Mesothelial cell of epicardium (in vitro differentiated cells): ENCODE data around the gene PRLH. TPM values are rescaled to one million over a fixed set of nuclear protein-coding genes. Genes with fewer than 3 reads are reported as not detected.

Experiments
- DNase-seq, 2 experiments: peaks; one replicate each; pipeline ENCODE4 v3.0.0; 2021; ENCODE audit warnings: low spot score in 2 of 2; ENCODE audit not compliant: unreplicated experiment in 2 of 2
- H3K27ac Mint-ChIP-seq: 2 replicates; pipeline ENCODE4 v1.8.0; 2021; ENCODE audit warnings: mixed read lengths
- H3K27me3 Mint-ChIP-seq: 2 replicates; pipeline ENCODE4 v1.8.0; 2021; ENCODE audit warnings: low read depth, mixed read lengths
- H3K36me3 Mint-ChIP-seq: 2 replicates; pipeline ENCODE4 v1.8.0; 2021; ENCODE audit warnings: mixed read lengths
- H3K4me1 Mint-ChIP-seq: 2 replicates; pipeline ENCODE4 v1.8.0; 2021; ENCODE audit warnings: mixed read lengths
- H3K4me3 Mint-ChIP-seq: 2 replicates; pipeline ENCODE4 v1.8.0; 2021; ENCODE audit warnings: mild to moderate bottlenecking, moderate library complexity, mixed read lengths
- H3K9me3 Mint-ChIP-seq: 2 replicates; pipeline ENCODE4 v1.8.0; 2021; ENCODE audit warnings: mixed read lengths
- total RNA-seq: library from RNA; stranded (reverse); gene quantifications from 3 replicates; pipeline ENCODE4 v1.2.1, GENCODE V29; 2021
- TF ChIP-seq, protein P1 (sequence below): fragments of 200-600 bp; sonication (generic); IDR thresholded peaks from one replicate; pipeline ENCODE4 v1.5.0; 2021; ENCODE audit warnings: antibody characterized with exemption; ENCODE audit not compliant: unreplicated experiment

Gene PRLH, protein sequence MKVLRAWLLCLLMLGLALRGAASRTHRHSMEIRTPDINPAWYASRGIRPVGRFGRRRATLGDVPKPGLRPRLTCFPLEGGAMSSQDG
- not detected in 3 replicates for total RNA-seq

- DNase-seq: no peak
- Mint-ChIP-seq H3K27me3 (peaks cover 18% of the 10 kb centered on the region), H3K9me3 (peaks cover 3% of the 10 kb centered on the region), H3K27ac (no peak within 1 kb of the TSS), H3K4me1 (no peaks in the 10 kb centered on the region), H3K36me3 (no peaks in the 10 kb centered on the region), H3K4me3 (no peak within 1 kb of the TSS)
- TF ChIP-seq, protein P1, sequence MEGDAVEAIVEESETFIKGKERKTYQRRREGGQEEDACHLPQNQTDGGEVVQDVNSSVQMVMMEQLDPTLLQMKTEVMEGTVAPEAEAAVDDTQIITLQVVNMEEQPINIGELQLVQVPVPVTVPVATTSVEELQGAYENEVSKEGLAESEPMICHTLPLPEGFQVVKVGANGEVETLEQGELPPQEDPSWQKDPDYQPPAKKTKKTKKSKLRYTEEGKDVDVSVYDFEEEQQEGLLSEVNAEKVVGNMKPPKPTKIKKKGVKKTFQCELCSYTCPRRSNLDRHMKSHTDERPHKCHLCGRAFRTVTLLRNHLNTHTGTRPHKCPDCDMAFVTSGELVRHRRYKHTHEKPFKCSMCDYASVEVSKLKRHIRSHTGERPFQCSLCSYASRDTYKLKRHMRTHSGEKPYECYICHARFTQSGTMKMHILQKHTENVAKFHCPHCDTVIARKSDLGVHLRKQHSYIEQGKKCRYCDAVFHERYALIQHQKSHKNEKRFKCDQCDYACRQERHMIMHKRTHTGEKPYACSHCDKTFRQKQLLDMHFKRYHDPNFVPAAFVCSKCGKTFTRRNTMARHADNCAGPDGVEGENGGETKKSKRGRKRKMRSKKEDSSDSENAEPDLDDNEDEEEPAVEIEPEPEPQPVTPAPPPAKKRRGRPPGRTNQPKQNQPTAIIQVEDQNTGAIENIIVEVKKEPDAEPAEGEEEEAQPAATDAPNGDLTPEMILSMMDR: no peak
Observed at GRCh38 chr2:237566401-237567235, at the start of gene PRLH. Gene PRLH (plus strand): TSS chr2:237566574. CDS start chr2:237566574, 0 bp downstream.

DNA sequence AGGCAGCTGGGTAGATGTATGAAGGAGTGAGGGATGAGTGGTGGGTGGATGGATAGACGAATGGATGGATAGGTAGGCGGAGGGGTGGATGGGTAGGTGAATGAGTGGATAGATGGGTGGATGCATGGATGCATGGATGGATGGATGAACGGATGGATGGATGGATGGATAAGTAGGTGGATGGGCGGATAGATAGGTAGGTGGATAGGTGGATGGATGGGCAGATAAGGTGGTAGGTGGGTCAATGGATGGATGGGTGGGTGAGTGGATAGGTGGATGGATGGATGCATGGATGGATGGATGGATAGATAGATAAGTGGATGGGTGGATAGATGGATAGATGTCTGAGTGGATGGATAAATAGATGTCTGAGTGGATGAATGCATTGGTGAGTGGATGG, 49.2 kb upstream of the PRLH start:
- H3K27ac Mint-ChIP-seq: no peak overlapping the region
- H3K36me3 Mint-ChIP-seq: no peaks in the 10 kb centered on the region
- no peaks in the 10 kb centered on the region for H3K9me3 Mint-ChIP-seq
- DNase-seq: no peak
- H3K27me3 Mint-ChIP-seq: no peaks in the 10 kb centered on the region
- TF ChIP-seq, protein P1: no peak
- peaks cover 11% of the 10 kb centered on the region for H3K4me1 Mint-ChIP-seq
- H3K4me3 Mint-ChIP-seq: no peak overlapping the region

- no peak for DNase-seq
- no peaks in the 10 kb centered on the region for H3K9me3 Mint-ChIP-seq
- H3K27me3 Mint-ChIP-seq: no peaks in the 10 kb centered on the region
- no peak overlapping the region for H3K4me3 Mint-ChIP-seq
- H3K4me1 Mint-ChIP-seq: peaks cover 10% of the 10 kb centered on the region
- TF ChIP-seq, protein P1: no peak
- no peaks in the 10 kb centered on the region for H3K36me3 Mint-ChIP-seq
- no peak overlapping the region for H3K27ac Mint-ChIP-seq
Observed at GRCh38 chr2:237517990-237518389, 48.4 kb upstream of the PRLH start.

GRCh38 chr2:237519506-237520245, 46.7 kb upstream of the PRLH start:
- H3K4me1 Mint-ChIP-seq: peaks cover 7% of the 10 kb centered on the region
- H3K27me3 Mint-ChIP-seq: no peaks in the 10 kb centered on the region
- no peaks in the 10 kb centered on the region for H3K9me3 Mint-ChIP-seq
- no peaks in the 10 kb centered on the region for H3K36me3 Mint-ChIP-seq
- TF ChIP-seq, protein P1: no peak
- DNase-seq: no peak
- H3K27ac Mint-ChIP-seq: no peak overlapping the region
- no peak overlapping the region for H3K4me3 Mint-ChIP-seq

DNA sequence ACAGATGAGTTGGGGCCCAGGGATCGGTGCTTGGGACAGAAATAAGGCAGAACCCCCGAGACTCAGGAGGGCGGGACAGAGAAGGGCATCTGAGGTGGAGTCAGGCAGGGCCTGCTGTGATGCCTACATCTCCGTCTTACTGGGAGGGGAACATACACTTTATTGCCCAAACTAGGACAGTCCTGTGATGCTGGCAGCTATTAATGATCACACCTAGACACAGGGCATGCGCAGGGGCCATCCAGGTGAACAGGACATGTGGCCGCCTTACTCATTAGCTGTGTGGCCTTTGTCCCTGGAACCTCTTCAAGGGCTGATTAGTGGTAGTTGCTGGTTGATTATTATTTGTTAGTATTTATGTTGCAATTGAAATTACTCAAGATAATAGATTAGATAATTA, 46.1 kb upstream of the PRLH start:
- no peaks in the 10 kb centered on the region for H3K9me3 Mint-ChIP-seq
- H3K4me1 Mint-ChIP-seq: peaks cover 1% of the 10 kb centered on the region
- H3K36me3 Mint-ChIP-seq: no peaks in the 10 kb centered on the region
- H3K27ac Mint-ChIP-seq: no peak overlapping the region
- no peaks in the 10 kb centered on the region for H3K27me3 Mint-ChIP-seq
- TF ChIP-seq, protein P1: no peak
- no peak for DNase-seq
- no peak overlapping the region for H3K4me3 Mint-ChIP-seq
